Fibroblast of the conjunctiva (primary cell): ENCODE measurements around the gene PXDC1.

ENCODE experiments used
- DNase-seq: peaks from one replicate; pipeline ENCODE4 v3.0.0-alpha.2; 2010; ENCODE audit warnings: low read depth

The PXDC1 gene

GRCh38 chr6:3746696-3747095 is 4.8 kb downstream of the PXDC1 start:
- no peak for DNase-seq

- no peak for DNase-seq
Observed at GRCh38 chr6:3746119-3746691, 5.3 kb downstream of the PXDC1 start.

GRCh38 chr6:3745566-3746118 is 5.9 kb downstream of the PXDC1 start:
- DNase-seq = no peak

GRCh38 chr6:3744901-3745470 is 6.5 kb downstream of the PXDC1 start:
- no peak for DNase-seq

- DNase-seq = no peak
Observed at GRCh38 chr6:3744211-3744900, 7.2 kb downstream of the PXDC1 start.

GRCh38 chr6:3743541-3743940 is 8.0 kb downstream of the PXDC1 start:
- DNase-seq = no peak

GRCh38 chr6:3742426-3743344 is 8.8 kb downstream of the PXDC1 start:
- DNase-seq = peak; percentile 56

- DNase-seq = no peak
Observed at GRCh38 chr6:3742076-3742425, 9.5 kb downstream of the PXDC1 start.

GRCh38 chr6:3741477-3741871 is 10.0 kb downstream of the PXDC1 start:
- DNase-seq = no peak

GRCh38 chr6:3740551-3741476 is 10.7 kb downstream of the PXDC1 start:
- no peak for DNase-seq

- no peak for DNase-seq
Observed at GRCh38 chr6:3739311-3739897, 12.1 kb downstream of the PXDC1 start.

GRCh38 chr6:3738381-3739131 is 13.0 kb downstream of the PXDC1 start:
- no peak for DNase-seq

- DNase-seq = no peak
Observed at GRCh38 chr6:3737831-3738210, 13.7 kb downstream of the PXDC1 start.

- no peak for DNase-seq
Observed at GRCh38 chr6:3737149-3737830, 14.2 kb downstream of the PXDC1 start.

GRCh38 chr6:3735029-3735605 is 16.4 kb downstream of the PXDC1 start:
- DNase-seq = no peak

- no peak for DNase-seq
Observed at GRCh38 chr6:3734023-3734422, 17.5 kb downstream of the PXDC1 start.

GRCh38 chr6:3733321-3733925 is 18.1 kb downstream of the PXDC1 start:
- DNase-seq = no peak

- DNase-seq = peak; percentile 74
Observed at GRCh38 chr6:3732345-3733141, 19.0 kb downstream of the PXDC1 start.
